RWPE2 (cell line): ENCODE results near the gene SEPTIN3.

Experiments
- ATAC-seq: fragments of 200-7000 bp; cut with Tn5 transposase; 3 replicates; pipeline ENCODE4 v1.9.1; 2021; ENCODE audit warnings: low read depth
- DNase-seq: peaks from one replicate; pipeline ENCODE4 v3.0.0-alpha.2; 2020; ENCODE audit warnings: low spot score
- H3K27ac ChIP-seq: fragments of 450-650 bp; 2 replicates; pipeline ENCODE4 v1.5.1; 2017; ENCODE audit warnings: mild to moderate bottlenecking; ENCODE audit not compliant: poor library complexity, severe bottlenecking
- H3K27me3 ChIP-seq: fragments of 250-450 bp; sonication (Bioruptor Pico); 2 replicates; pipeline ENCODE4 v1.5.1; 2021; ENCODE audit warnings: mild to moderate bottlenecking, moderate library complexity; ENCODE audit not compliant: insufficient read depth, poor library complexity, severe bottlenecking
- H3K36me3 ChIP-seq: fragments of 250-450 bp; sonication (Bioruptor Pico); 2 replicates; pipeline ENCODE4 v1.5.1; 2020; ENCODE audit warnings: low read depth, mild to moderate bottlenecking, moderate library complexity
- H3K4me1 ChIP-seq: fragments of 250-450 bp; sonication (Bioruptor Pico); 2 replicates; pipeline ENCODE4 v1.5.1; 2021; ENCODE audit warnings: mild to moderate bottlenecking, moderate library complexity; ENCODE audit not compliant: insufficient read depth, poor library complexity, severe bottlenecking
- H3K4me3 ChIP-seq: fragments of 250-450 bp; sonication (Bioruptor Pico); 2 replicates; pipeline ENCODE4 v1.5.1; 2021; ENCODE audit warnings: mild to moderate bottlenecking, moderate library complexity; ENCODE audit not compliant: severe bottlenecking
- H3K9me3 ChIP-seq: fragments of 250-450 bp; sonication (Bioruptor Pico); 2 replicates; pipeline ENCODE4 v1.5.1; 2021; ENCODE audit warnings: mild to moderate bottlenecking, moderate library complexity; ENCODE audit not compliant: severe bottlenecking
- TF ChIP-seq, protein P1 (sequence below): fragments of 450-650 bp; IDR thresholded peaks from one replicate; pipeline ENCODE4 v1.5.1; 2017; ENCODE audit warnings: mild to moderate bottlenecking, moderate library complexity; ENCODE audit not compliant: poor library complexity, severe bottlenecking

SEPTIN3 gene

DNA sequence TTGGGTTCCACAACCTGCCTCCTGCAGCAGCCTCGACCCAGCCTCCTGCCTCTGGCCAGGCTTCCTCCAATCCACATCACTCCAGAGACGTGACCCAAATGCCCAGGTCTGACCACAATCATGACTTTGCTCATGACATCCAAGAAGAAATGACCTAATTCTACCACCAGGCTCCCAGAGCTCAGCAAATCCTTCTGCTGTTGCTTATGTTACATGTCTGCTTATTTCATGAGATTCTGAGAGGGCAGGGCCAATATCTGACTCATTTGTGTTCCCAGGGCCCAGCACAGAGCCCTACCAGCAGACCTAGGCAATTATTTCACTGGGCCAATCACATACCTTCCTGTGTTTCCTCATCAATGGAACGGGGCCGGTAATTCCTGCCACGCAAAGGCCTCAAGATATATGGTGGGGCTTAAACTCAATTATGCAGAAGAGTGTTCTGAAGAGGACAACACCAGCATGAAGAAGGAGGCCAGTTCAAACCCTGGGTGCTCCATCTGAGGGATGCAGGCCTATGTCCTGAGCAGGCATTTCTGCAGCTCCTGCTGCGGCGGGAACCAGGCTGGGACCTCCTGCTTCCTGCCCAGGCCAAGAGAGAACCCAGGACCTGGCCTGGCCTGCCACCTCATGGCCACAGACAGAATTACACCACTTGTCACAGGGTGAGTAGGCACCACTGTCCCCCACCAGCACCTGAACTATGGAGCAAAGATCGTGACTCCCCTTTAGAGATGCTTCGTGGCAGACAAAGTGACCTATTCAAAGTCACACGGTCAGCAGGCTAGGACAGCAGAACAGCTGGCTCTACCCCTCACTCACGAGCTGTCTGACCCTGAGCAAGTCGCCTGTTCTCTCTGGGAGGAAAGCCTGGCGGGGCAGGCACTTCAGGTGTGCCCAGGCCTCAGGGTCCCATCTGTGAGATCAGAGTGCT lies 28.1 kb upstream of the SEPTIN3 start:
- TF ChIP-seq, protein P1, sequence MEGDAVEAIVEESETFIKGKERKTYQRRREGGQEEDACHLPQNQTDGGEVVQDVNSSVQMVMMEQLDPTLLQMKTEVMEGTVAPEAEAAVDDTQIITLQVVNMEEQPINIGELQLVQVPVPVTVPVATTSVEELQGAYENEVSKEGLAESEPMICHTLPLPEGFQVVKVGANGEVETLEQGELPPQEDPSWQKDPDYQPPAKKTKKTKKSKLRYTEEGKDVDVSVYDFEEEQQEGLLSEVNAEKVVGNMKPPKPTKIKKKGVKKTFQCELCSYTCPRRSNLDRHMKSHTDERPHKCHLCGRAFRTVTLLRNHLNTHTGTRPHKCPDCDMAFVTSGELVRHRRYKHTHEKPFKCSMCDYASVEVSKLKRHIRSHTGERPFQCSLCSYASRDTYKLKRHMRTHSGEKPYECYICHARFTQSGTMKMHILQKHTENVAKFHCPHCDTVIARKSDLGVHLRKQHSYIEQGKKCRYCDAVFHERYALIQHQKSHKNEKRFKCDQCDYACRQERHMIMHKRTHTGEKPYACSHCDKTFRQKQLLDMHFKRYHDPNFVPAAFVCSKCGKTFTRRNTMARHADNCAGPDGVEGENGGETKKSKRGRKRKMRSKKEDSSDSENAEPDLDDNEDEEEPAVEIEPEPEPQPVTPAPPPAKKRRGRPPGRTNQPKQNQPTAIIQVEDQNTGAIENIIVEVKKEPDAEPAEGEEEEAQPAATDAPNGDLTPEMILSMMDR, result peak; percentile 91
- Histone ChIP-seq H3K27me3 (no peaks in the 10 kb centered on the region), H3K4me1 (peaks cover 12% of the 10 kb centered on the region), H3K36me3 (peaks cover 73% of the 10 kb centered on the region), H3K27ac (peak overlapping the region; percentile 49), H3K9me3 (no peaks in the 10 kb centered on the region), H3K4me3 (no peak overlapping the region)
- DNase-seq (no peak), ATAC-seq (peak; percentile 88)

DNA sequence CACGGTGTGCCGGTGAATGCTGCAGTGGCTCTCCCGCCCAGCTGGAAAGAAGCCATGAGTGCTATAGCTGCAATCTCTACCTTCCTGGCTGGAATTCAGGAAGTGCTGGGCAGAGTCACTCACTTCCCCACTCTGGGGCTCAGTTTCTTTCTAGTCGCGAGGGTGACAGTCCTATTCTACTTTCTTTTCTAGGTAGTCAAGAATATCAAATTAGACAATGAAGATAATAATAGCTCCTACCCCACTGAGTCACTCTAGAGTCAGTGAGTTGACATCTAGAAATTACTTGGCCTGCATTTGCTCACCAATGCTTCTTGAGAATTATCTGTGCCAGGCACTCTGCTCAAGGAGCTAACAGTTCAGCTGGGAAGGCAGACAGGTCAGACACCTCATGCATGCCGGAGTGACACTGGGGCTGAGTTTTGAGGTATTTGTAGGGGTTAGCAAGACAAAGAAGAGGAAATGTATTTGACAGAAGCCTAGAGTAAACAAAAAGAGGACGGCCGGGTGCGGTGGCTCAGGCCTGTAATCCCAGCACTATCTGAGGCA lies 25.5 kb upstream of the SEPTIN3 start:
- TF ChIP-seq, protein P1, result no peak
- Histone ChIP-seq H3K27ac (peak overlapping the region; percentile 17), H3K4me3 (no peak overlapping the region), H3K9me3 (no peaks in the 10 kb centered on the region), H3K36me3 (peaks cover 63% of the 10 kb centered on the region), H3K27me3 (no peaks in the 10 kb centered on the region), H3K4me1 (peaks cover 12% of the 10 kb centered on the region)
- DNase-seq, result no peak
- ATAC-seq, result no peak

DNA sequence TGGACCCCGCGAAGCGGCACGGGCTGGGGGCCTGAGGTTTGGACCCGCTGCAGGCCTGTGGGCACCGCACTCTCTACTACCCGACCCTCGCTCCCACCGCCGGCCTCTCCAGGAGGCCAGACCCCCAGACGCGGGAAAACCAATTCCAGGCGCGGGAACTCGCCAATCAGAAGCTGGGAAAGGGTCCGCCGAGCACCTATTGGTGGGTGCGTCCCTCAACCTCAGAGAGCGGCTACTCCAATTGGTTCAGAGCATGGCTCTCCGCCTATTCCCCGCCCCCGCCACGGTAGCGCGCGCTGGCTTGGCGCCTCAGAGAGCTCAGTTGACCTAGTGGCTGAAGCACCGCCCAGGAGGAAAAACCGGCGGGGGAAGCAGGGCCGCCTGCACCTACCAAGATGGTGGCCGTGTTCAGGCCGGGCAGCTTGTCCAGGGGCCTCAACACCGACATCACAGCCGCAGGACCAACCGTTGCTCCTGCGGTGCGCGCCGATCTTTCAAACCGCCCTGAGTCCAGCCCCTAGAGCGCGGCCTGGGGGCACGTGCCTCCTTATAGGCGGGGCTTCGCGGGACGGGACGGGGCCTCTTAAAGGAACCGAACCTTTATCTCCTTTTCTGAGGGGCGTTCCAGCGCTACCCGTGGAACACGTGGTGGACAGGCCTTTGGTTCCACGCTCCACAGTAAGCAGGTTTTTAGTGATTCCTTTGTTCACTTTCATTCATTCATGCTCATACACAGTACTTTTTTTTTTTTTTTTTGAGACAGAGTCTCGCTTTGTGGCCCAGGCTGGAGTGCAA lies 22.4 kb upstream of the SEPTIN3 start, which contains the start of gene CENPM:
CENPM (minus strand) TSS at position 524 of the 795 bp plus-strand sequence; CDS start at position 448, 76 bp downstream.
- no peaks in the 10 kb centered on the region for H3K9me3 ChIP-seq
- H3K4me3 ChIP-seq, result peak within 1 kb of the TSS; percentile 49
- ATAC-seq (peak; percentile 96), DNase-seq (peak; percentile 96)
- TF ChIP-seq, protein P1, result no peak
- H3K27me3 ChIP-seq, result no peaks in the 10 kb centered on the region
- H3K27ac ChIP-seq, result peak within 1 kb of the TSS; percentile 45
- H3K36me3 ChIP-seq, result peaks cover 36% of the 10 kb centered on the region
- H3K4me1 ChIP-seq, result peaks cover 4% of the 10 kb centered on the region

DNA sequence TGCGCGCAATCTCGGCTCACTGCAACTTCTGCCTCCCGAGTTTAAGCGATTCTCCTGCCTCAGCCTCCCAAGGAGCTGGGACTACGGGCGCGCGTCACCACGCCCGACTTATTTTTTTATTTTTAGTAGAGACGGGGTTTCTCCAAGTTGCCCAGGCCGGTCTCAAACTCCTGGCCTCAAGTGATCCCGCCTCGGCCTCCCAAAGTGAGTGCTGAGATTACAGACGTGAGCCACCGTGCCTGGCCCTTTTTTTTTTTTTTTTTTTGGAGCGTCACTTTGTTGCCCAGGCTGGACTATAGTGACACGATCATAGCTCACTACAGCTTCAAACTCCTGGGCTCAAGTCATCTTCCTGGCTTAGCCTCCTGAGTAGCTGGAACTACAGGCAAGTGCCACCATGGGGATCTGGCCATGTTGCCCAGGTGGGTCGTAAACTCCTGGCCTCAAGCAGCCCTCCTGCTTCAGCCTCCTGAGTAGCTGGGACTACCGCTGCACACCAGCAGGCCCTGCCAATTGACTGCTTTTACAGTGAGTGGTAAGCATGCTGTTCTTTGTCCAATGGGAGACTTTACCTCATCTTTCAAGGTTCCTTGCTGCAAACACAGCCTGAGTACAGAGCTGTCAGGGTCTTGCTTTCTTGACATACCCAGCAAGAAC lies 21.7 kb upstream of the SEPTIN3 start:
- Histone ChIP-seq H3K9me3 (no peaks in the 10 kb centered on the region), H3K4me3 (peak overlapping the region; percentile 49), H3K27me3 (no peaks in the 10 kb centered on the region), H3K27ac (peak overlapping the region; percentile 45), H3K36me3 (peaks cover 30% of the 10 kb centered on the region), H3K4me1 (peaks cover 4% of the 10 kb centered on the region)
- TF ChIP-seq, protein P1, result no peak
- DNase-seq (no peak), ATAC-seq (no peak)
